Transverse colon (tissue), 3 donors: ENCODE results near the gene ARGLU1.

Source experiments
- CTCF ChIP-seq, 5 experiments: fragments of 200-600 bp in 3 of 5; fragments of 450-650 bp in 2 of 5; sonication (generic) in 3 of 5; IDR thresholded peaks; 1 replicate in 2 of 5; 2 replicates in 3 of 5; pipeline ENCODE4 v1.5.1; 2016 to 2017; ENCODE audit warnings: antibody characterized with exemption in 5 of 5, inconsistent platforms in 3 of 5, mild to moderate bottlenecking in 2 of 5, moderate library complexity in 1 of 5
- EP300 ChIP-seq: sonication (generic); formaldehyde crosslinking; IDR thresholded peaks from one replicate; pipeline ENCODE4 v1.6.1; 2017; ENCODE audit warnings: antibody characterized with exemption, low read depth

- TF ChIP-seq CTCF (IDR thresholded peaks at IDR 0.05) (no peak), EP300 (no peak)
These were observed 61.7 kb downstream of the ARGLU1 start for GRCh38 chr13:106506286-106506685.
